ENCODE measurements around the gene CD84.

Gene CD84

GRCh38 chr1:160608514-160608913, 29.2 kb upstream of the CD84 start:
- H3K4me3 ChIP-seq (ENCODE audit: low read depth in 1 of 2, low read length in 1 of 2) = no peak overlapping the region
- no peak for TF ChIP-seq CTCF (IDR thresholded peaks at IDR 0.05)
- no peaks in the 10 kb centered on the region for H3K36me3 ChIP-seq
- no peaks in the 10 kb centered on the region for H3K4me1 ChIP-seq (ENCODE audit: control insufficient read depth in 1 of 2, insufficient read depth in 1 of 2, low read depth in 1 of 2, low read length in 1 of 2)
- H3K27ac ChIP-seq = no peak overlapping the region
- no peaks in the 10 kb centered on the region for H3K27me3 ChIP-seq
- H3K9me3 ChIP-seq = no peaks in the 10 kb centered on the region

- no peak overlapping the region for H3K4me3 ChIP-seq (ENCODE audit: low read depth in 1 of 2, low read length in 1 of 2)
- no peaks in the 10 kb centered on the region for H3K4me1 ChIP-seq (ENCODE audit: control insufficient read depth in 1 of 2, insufficient read depth in 1 of 2, low read depth in 1 of 2, low read length in 1 of 2)
- no peak for TF ChIP-seq CTCF (IDR thresholded peaks at IDR 0.05)
- H3K36me3 ChIP-seq = no peaks in the 10 kb centered on the region
- H3K27ac ChIP-seq = no peak overlapping the region
- no peaks in the 10 kb centered on the region for H3K9me3 ChIP-seq
- H3K27me3 ChIP-seq = no peaks in the 10 kb centered on the region
Observed at GRCh38 chr1:160608057-160608456, 28.8 kb upstream of the CD84 start.

GRCh38 chr1:160607672-160608032, 28.4 kb upstream of the CD84 start:
- TF ChIP-seq CTCF (IDR thresholded peaks at IDR 0.05) = no peak
- Histone ChIP-seq H3K27me3 (no peaks in the 10 kb centered on the region), H3K4me1 (ENCODE audit: control insufficient read depth in 1 of 2, insufficient read depth in 1 of 2, low read depth in 1 of 2, low read length in 1 of 2) (no peaks in the 10 kb centered on the region), H3K4me3 (ENCODE audit: low read depth in 1 of 2, low read length in 1 of 2) (no peak overlapping the region), H3K27ac (no peak overlapping the region), H3K36me3 (no peaks in the 10 kb centered on the region), H3K9me3 (no peaks in the 10 kb centered on the region)

GRCh38 chr1:160607011-160607671, 27.8 kb upstream of the CD84 start:
- Histone ChIP-seq H3K4me3 (ENCODE audit: low read depth in 1 of 2, low read length in 1 of 2) (no peak overlapping the region), H3K27ac (no peak overlapping the region), H3K4me1 (ENCODE audit: control insufficient read depth in 1 of 2, insufficient read depth in 1 of 2, low read depth in 1 of 2, low read length in 1 of 2) (no peaks in the 10 kb centered on the region)

GRCh38 chr1:160606611-160607010, 27.3 kb upstream of the CD84 start:
- Histone ChIP-seq H3K36me3 (no peaks in the 10 kb centered on the region), H3K4me3 (ENCODE audit: low read depth in 1 of 2, low read length in 1 of 2) (no peak overlapping the region), H3K27me3 (no peaks in the 10 kb centered on the region), H3K4me1 (ENCODE audit: control insufficient read depth in 1 of 2, insufficient read depth in 1 of 2, low read depth in 1 of 2, low read length in 1 of 2) (no peaks in the 10 kb centered on the region), H3K27ac (no peak overlapping the region), H3K9me3 (no peaks in the 10 kb centered on the region)
- no peak for TF ChIP-seq CTCF (IDR thresholded peaks at IDR 0.05)

More at GRCh38 chr1:160607011-160607671, 27.8 kb upstream of the CD84 start:
- no peaks in the 10 kb centered on the region for H3K36me3 ChIP-seq
- TF ChIP-seq CTCF (IDR thresholded peaks at IDR 0.05) = peak; percentile 75
- no peaks in the 10 kb centered on the region for H3K27me3 ChIP-seq
- no peaks in the 10 kb centered on the region for H3K9me3 ChIP-seq

All from neutrophil (primary cell).